GM12878 (cell line): Measurements from ENCODE around the gene DNAAF1. TPM values are rescaled to one million over a fixed set of nuclear protein-coding genes. Genes with fewer than 3 reads are reported as not detected.

Source experiments
- ATAC-seq: fragments of 200-7000 bp; cut with Tn5 transposase; 3 replicates; pipeline ENCODE4 v1.9.1; 2020; ENCODE audit warnings: mild to moderate bottlenecking, moderate library complexity
- BruUV-seq: library from RNA; stranded (reverse); fragments of 400-500 nt; replicated peaks from 2 replicates; lab custom pipeline; 2021; lab: Mats Ljungman, UMichigan
- CTCF ChIA-PET: fragments of 300-600 bp; sonication (Branson Sonifier 250); formaldehyde crosslinking; extraction: SDS; loops from one replicate; lab custom pipeline; 2021; ENCODE audit warnings: inconsistent platforms; lab: Yijun Ruan, JAX
- POLR2A ChIA-PET: fragments of 350-600 bp; formaldehyde crosslinking; extraction: SDS; loops from one replicate; lab custom pipeline; 2021; ENCODE audit warnings: inconsistent platforms; lab: Charles Lee
- RAD21 ChIA-PET: fragments of 300-600 bp; sonication (Branson Sonifier 250); formaldehyde crosslinking; loops from one replicate; lab custom pipeline; 2023; ENCODE audit warnings: antibody characterized with exemption; ENCODE audit not compliant: unreplicated experiment; lab: Charles Lee
- SMC1A ChIA-PET: fragments of 300-600 bp; sonication (Branson Sonifier 250); formaldehyde crosslinking; loops from one replicate; lab custom pipeline; 2023; ENCODE audit not compliant: unreplicated experiment, uncharacterized antibody; lab: Charles Lee
- DNase-seq: peaks from one replicate; pipeline ENCODE4 v3.0.0-alpha.2; 2011; ENCODE audit warnings: low read depth, low spot score
- FAIRE-seq: peaks from 3 replicates; lab custom pipeline; 2011; peaks lifted over from hg19 to GRCh38; lab: Jason Lieb, UNC
- H2AFZ ChIP-seq: 2 replicates; pipeline ENCODE4 v1.6.0; 2011; ENCODE audit warnings: low read depth, low read length, control low read depth; ENCODE audit not compliant: control insufficient read depth
- H3K27ac ChIP-seq: 2 replicates; pipeline ENCODE4 v1.5.1; 2011; ENCODE audit warnings: control low read depth; ENCODE audit not compliant: control insufficient read depth, insufficient read depth
- H3K27me3 ChIP-seq, 2 experiments: replicated peaks in 1 of 2; 2 replicates each; pipeline versions ENCODE4 v1.6.0 to v1.6.1; 2011; ENCODE audit warnings: low read length in 1 of 2; ENCODE audit not compliant: control insufficient read depth in 2 of 2, insufficient read depth in 2 of 2
- H3K36me3 ChIP-seq, 2 experiments: 2 replicates each; pipeline ENCODE4 v1.5.1; 2011; ENCODE audit warnings: low read length in 1 of 2; ENCODE audit not compliant: control insufficient read depth in 2 of 2, insufficient read depth in 2 of 2
- H3K4me1 ChIP-seq: 2 replicates; pipeline ENCODE4 v1.6.1; 2011; ENCODE audit warnings: mild to moderate bottlenecking, low read length, moderate library complexity, mixed read lengths; ENCODE audit not compliant: control insufficient read depth, insufficient read depth
- H3K4me2 ChIP-seq: 2 replicates; pipeline ENCODE4 v1.6.0; 2011; ENCODE audit warnings: control low read depth; ENCODE audit not compliant: control insufficient read depth, insufficient read depth
- H3K4me3 ChIP-seq: fragments of 200-600 bp; sonication (generic); 2 replicates; pipeline ENCODE4 v1.5.1; 2016
- H3K79me2 ChIP-seq: 2 replicates; pipeline ENCODE4 v1.6.0; 2011; ENCODE audit warnings: low read length; ENCODE audit not compliant: control insufficient read depth, insufficient read depth
- H3K9ac ChIP-seq: 2 replicates; pipeline ENCODE4 v1.8.0; 2011; ENCODE audit warnings: low read length, control low read depth, mixed read lengths; ENCODE audit not compliant: control insufficient read depth, insufficient read depth
- H3K9me3 ChIP-seq: replicated peaks from 3 replicates; pipeline ENCODE4 v1.5.1; 2011; ENCODE audit warnings: mild to moderate bottlenecking, low read length; ENCODE audit not compliant: control insufficient read depth, insufficient read depth
- H4K20me1 ChIP-seq: 2 replicates; pipeline ENCODE4 v1.6.0; 2011; ENCODE audit not compliant: control insufficient read depth, insufficient read depth
- CREB1 ChIP-seq: IDR thresholded peaks from 2 replicates; pipeline ENCODE4 v1.6.1; 2012; ENCODE audit warnings: low read depth, mild to moderate bottlenecking, inconsistent platforms
- CUX1 ChIP-seq: IDR thresholded peaks from 2 replicates; pipeline ENCODE4 v1.6.1; 2012; ENCODE audit warnings: improper control_type of control experiment, low read depth, low read length; ENCODE audit not compliant: insufficient replicate concordance
- ETV6 ChIP-seq, 2 experiments: fragments of 450-650 bp in 1 of 2; IDR thresholded peaks in 1 of 2; conservative IDR thresholded peaks in 1 of 2; 2 replicates each; pipeline ENCODE4 v1.6.1; 2014; ENCODE audit warnings: antibody characterized with exemption in 1 of 2, borderline replicate concordance in 1 of 2, low read depth in 1 of 2, mild to moderate bottlenecking in 1 of 2, moderate library complexity in 1 of 2
- EZH2 ChIP-seq: IDR thresholded peaks from 2 replicates; pipeline ENCODE4 v1.6.1; 2012; ENCODE audit warnings: low read depth, mild to moderate bottlenecking, control low read depth, inconsistent platforms, low read length, borderline replicate concordance; ENCODE audit not compliant: control insufficient read depth
- FOS ChIP-seq: IDR thresholded peaks from 3 replicates; pipeline ENCODE4 v1.6.1; 2011; ENCODE audit warnings: borderline replicate concordance; ENCODE audit not compliant: insufficient read length; ENCODE audit errors: extremely low read depth
- IRF4 ChIP-seq: IDR thresholded peaks from 2 replicates; pipeline ENCODE4 v1.6.1; 2011; ENCODE audit warnings: low read depth, low read length
- NBN ChIP-seq: fragments of 450-650 bp; IDR thresholded peaks from 2 replicates; pipeline ENCODE4 v1.6.1; 2016
- NFIC ChIP-seq: IDR thresholded peaks from 2 replicates; pipeline ENCODE4 v1.6.1; 2012; ENCODE audit warnings: low read depth, mild to moderate bottlenecking, inconsistent platforms, low read length, moderate library complexity
- NR2C2 ChIP-seq: IDR thresholded peaks from 2 replicates; pipeline ENCODE4 v1.6.1; 2011; ENCODE audit warnings: borderline replicate concordance, low read depth; ENCODE audit not compliant: control insufficient read depth, insufficient read length
- RBBP5 ChIP-seq: fragments of 200-600 bp; sonication (generic); conservative IDR thresholded peaks from 2 replicates; pipeline ENCODE4 v1.6.1; 2016
- SMAD5 ChIP-seq: IDR thresholded peaks from 2 replicates; pipeline ENCODE4 v1.6.1; 2016; ENCODE audit warnings: antibody characterized with exemption, low read depth
- SMC3 ChIP-seq: IDR thresholded peaks from 2 replicates; pipeline ENCODE4 v1.6.1; 2011; ENCODE audit warnings: low read length, improper control_type of control experiment, borderline replicate concordance
- WGBS: methylation state at CpG from one replicate; pipeline ENCODE4 v1.1.6; 2016; ENCODE audit warnings: low lambda C conversion rate; ENCODE audit not compliant: insufficient replicate concordance, insufficient coverage; ENCODE audit errors: missing lambda C conversion rate; 5-methylcytosine and 5-hydroxymethylcytosine counted together
- in situ Hi-C: fragments of 300-500 bp; cut with MboI; formaldehyde crosslinking; loops from 9 replicates; pipeline ENCODE4 v1.14.3; 2018; ENCODE audit warnings: mixed read lengths
- intact Hi-C: fragments of 100-400 bp; cut with micrococcal nuclease; formaldehyde crosslinking; loops from one replicate; pipeline ENCODE4 v1.14.2; 2022; ENCODE audit not compliant: unreplicated experiment
- polyA plus RNA-seq, 11 experiments: library from polyadenylated mRNA; depleted of rRNA in 4 of 11; unstranded in 6 of 11; stranded (reverse) in 5 of 11; fragments of >200 nt; fragmentation: Nextera tagmentation in 4 of 11; fragmentation: Illumina TruSeq in 1 of 11; extraction: Ambion mirVana in 4 of 11; extraction: Trizol in 1 of 11; gene quantifications; 1 replicate in 1 of 11; 2 replicates in 10 of 11; pipeline versions ENCODE4 v1.2.1 to v1.2.3, GENCODE V29; 2011 to 2016; ENCODE audit warnings: inconsistent platforms in 2 of 11, missing spikeins in 2 of 11, low read depth in 1 of 11
- total RNA-seq, 4 experiments: library from RNA; depleted of rRNA in 3 of 4; stranded (reverse); fragments of >200 nt in 3 of 4; fragmentation: Illumina TruSeq in 1 of 4; extraction: Trizol in 1 of 4; gene quantifications; 2 replicates each; pipeline versions ENCODE4 v1.2.1 to v1.2.3, GENCODE V29; 2013 to 2021
- TF ChIP-seq, protein P1 (sequence below): IDR thresholded peaks from 2 replicates; pipeline ENCODE4 v1.6.1; 2012; ENCODE audit warnings: low read depth, low read length, improper control_type of control experiment
- TF ChIP-seq, protein P2 (sequence below): fragments of 450-650 bp; IDR thresholded peaks from 2 replicates; pipeline ENCODE4 v1.6.1; 2017; ENCODE audit warnings: antibody characterized with exemption, mild to moderate bottlenecking, moderate library complexity

DNAAF1 gene
- total and polyA plus RNA-seq, 10 of the 15 experiments (the other 5 are each of a cell fraction or from before 2014, with no cell fraction given), result 0.02 to 0.76 (median 0.08) TPM; not detected in 6

- TF ChIP-seq ETV6 (conservative IDR thresholded peaks at IDR 0.05 in 1 of 2, IDR thresholded peaks at IDR 0.05 in 1 of 2; ENCODE audit: borderline replicate concordance in 1 of 2, low read depth in 1 of 2) (no peak), NBN (no peak)
These were observed 78.3 kb downstream of the DNAAF1 start (continued) for GRCh38 chr16:84223456-84223855.

DNA sequence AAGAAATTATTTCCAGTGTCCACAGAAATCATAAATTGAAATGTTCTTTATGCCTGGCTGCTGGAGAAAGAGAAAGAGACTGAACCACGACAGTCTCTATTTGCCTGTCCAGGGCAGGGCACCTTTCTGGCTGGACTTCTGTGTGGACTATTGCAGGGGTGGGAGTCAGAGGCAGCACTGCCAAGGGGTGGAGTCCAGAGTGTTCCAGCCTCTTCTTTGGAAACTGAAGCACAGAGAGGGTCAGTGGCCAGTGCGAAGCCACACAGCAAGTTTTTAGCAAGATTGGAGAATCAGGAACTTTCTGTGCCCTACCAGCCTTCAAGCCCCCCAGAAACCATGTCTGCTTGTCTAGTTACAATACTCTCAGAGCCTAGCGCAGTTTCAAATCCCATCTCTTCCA lies 79.4 kb downstream of the DNAAF1 start:
- POLR2A ChIA-PET, result no interaction called here
- no peaks in the 10 kb centered on the region for H4K20me1 ChIP-seq
- no peak overlapping the region for H3K4me3 ChIP-seq
- in situ Hi-C loops, result no loop called here
- no peaks in the 10 kb centered on the region for H3K79me2 ChIP-seq
- no peak overlapping the region for H3K4me2 ChIP-seq
- no peak overlapping the region for H3K9ac ChIP-seq
- no peaks in the 10 kb centered on the region for H3K36me3 ChIP-seq
- H3K9me3 ChIP-seq, result no peaks in the 10 kb centered on the region
- no peak overlapping the region for H2AFZ ChIP-seq
- H3K4me1 ChIP-seq, result no peaks in the 10 kb centered on the region
- intact Hi-C loops, result no loop called here
- DNase-seq (no peak), FAIRE-seq (no peak), ATAC-seq (no peak)
- H3K27ac ChIP-seq, result no peak overlapping the region
- 26% methylated on average over 3 of the region's 3 CpGs for WGBS
- CTCF ChIA-PET, result no interaction called here
- RAD21 ChIA-PET, result no interaction called here
- TF ChIP-seq FOS (no peak), RBBP5 (no peak), SMAD5 (no peak), CREB1 (no peak), NR2C2 (no peak), NFIC (no peak), SMC3 (no peak), EZH2 (no peak), CUX1 (no peak), IRF4 (no peak)
- TF ChIP-seq, protein P1, sequence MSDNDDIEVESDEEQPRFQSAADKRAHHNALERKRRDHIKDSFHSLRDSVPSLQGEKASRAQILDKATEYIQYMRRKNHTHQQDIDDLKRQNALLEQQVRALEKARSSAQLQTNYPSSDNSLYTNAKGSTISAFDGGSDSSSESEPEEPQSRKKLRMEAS, result no peak
- TF ChIP-seq, protein P2, sequence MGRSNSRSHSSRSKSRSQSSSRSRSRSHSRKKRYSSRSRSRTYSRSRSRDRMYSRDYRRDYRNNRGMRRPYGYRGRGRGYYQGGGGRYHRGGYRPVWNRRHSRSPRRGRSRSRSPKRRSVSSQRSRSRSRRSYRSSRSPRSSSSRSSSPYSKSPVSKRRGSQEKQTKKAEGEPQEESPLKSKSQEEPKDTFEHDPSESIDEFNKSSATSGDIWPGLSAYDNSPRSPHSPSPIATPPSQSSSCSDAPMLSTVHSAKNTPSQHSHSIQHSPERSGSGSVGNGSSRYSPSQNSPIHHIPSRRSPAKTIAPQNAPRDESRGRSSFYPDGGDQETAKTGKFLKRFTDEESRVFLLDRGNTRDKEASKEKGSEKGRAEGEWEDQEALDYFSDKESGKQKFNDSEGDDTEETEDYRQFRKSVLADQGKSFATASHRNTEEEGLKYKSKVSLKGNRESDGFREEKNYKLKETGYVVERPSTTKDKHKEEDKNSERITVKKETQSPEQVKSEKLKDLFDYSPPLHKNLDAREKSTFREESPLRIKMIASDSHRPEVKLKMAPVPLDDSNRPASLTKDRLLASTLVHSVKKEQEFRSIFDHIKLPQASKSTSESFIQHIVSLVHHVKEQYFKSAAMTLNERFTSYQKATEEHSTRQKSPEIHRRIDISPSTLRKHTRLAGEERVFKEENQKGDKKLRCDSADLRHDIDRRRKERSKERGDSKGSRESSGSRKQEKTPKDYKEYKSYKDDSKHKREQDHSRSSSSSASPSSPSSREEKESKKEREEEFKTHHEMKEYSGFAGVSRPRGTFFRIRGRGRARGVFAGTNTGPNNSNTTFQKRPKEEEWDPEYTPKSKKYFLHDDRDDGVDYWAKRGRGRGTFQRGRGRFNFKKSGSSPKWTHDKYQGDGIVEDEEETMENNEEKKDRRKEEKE, result no peak
- SMC1A ChIA-PET, result interaction anchor here (0.6 kb wide), 1 partner anchor 233 kb away, joined by 3 read pairs; no protein-coding TSS in a partner anchor
- H3K27me3 ChIP-seq, result peaks cover 0 to 1% of the 10 kb centered on the region in 2 experiments; a peak in 2 of 4 replicates
- no TSS peak for BruUV-seq
